Globus pallidus (tissue), 1 donor: ENCODE data around the gene ADAMTS9.
A peak's percentile ranks its signal among the peaks of the same experiment; 100 is the strongest.

Experiments used
- DNase-seq: peaks from one replicate; pipeline ENCODE4 v3.0.0-alpha.2; 2015; ENCODE audit warnings: low spot score

The ADAMTS9 gene

DNA sequence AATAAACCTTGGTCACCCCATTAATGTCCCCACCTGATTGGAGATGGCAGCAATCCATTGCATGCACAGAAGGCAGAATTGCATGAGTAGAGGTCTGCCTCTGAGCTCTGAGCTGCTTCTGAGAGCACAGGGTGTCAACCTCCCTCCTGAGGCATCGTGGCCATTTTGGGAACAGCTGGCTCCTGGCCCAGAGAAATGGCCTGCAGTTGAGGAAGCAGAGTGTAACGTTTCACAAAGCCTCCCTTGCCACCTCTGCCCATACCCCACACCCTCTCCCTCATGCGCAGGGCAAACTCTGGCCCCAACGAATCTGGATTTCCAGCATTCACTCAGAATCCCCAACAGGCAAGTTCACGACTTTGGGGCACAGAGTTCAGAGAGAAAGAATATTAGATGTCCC lies 198.9 kb downstream of the ADAMTS9 start:
- DNase-seq: no peak

DNA sequence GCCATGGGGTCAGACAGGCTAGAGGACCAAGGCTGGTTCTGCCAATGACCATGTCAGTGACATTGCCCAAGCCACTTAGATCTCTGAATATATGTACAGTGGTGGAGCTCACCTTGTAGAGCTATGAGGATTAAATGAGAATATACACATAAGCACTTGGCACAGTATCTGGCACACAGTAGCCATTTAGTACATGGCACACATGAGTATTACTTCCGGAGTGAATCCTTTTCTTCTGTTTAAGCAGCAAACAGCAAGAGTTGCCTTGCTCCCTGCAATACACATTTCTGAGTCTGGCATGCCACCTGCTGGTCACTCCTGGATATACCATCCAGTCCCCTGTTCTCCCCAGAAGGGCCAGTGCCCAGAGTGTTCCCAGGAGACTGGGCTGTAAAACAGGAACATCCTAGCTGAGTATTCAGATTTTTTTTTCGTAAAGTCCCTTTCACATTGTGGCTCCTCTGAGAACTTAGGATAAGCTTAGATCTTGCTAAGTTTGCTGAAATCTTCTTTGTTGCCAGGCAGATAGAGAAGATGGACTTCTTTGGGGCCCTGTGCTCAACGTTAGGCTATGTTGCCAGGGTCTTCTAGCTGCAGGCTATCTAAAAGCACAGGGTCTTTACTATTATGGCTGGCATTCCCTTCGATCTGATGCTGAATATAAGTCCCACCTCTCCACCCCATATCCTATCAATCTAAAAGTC lies 203.4 kb downstream of the ADAMTS9 start:
- peak; percentile 80 for DNase-seq

DNA sequence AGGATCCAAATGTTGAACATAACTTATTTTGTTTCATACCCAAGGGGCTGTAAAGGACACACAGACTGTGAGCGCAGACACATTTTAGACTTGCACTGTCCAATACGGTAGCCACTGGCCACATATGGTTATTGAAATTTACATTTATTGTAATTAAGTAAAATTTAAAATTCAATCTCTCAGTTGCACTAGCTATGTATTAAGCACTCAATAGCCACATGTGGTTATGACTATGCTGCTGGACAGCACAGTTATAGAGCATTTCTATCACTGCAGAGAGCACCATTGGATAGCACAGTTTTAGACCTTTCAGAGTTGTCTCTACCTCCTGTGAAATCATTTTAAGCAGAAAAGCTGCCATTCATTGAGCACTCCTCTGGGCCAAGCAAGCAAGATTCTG lies 204.3 kb downstream of the ADAMTS9 start:
- no peak for DNase-seq

DNA sequence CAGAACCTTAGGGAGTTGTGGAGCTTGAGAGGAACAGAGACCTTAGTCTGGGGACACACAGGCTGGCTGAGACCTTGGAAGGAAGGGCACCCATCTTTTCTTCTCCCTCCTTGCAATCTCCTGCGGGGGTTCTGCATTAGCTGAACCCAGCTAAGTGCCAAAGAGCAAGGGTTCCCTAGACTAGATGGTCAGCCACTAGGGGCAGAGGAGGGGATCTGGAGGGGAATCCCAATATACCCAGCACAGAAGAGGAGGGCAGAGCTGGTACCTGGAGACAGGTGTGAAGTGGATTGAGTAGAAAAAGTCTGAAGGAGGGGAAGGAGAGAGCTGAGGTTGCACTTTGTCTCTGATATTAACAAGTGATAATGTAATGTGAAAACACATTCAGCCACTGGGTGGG lies 212.8 kb downstream of the ADAMTS9 start:
- DNase-seq: no peak

DNA sequence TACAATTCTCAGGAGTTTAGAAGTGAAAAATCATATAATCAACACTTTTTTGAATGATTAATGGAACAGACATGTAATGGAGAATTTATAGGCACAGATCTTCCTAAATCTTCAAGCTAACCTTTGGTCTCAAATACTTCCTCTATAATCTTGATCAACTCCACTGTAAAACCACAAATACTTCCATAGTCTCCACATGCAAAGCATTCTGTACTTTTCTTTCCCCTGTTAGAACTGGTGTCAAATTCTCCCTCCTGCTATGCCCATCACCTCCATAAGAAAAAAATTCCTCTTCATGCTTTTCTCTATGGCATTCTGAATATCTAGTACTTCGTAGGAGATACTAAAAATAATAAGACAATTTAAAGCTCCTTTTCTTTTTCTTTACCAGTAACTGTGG lies 214.3 kb downstream of the ADAMTS9 start:
- no peak for DNase-seq

DNA sequence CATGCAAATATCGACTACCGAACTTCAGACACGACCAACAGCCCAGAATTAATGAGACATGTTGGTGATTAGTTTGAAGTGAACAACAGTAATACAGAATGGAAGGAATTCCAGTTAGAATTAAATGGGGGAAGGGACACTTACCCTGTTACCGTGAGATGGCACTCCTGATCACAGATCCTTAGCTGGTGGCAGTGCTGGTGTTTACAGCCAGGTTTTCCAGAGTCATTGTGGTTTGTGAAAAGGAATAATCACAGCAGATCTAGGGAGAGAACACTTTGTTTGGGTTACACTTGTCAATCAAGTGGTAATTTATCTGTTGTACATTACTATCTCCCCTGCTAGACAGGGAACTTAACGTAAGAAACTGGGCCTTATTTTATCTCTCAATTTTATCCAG lies 217.4 kb downstream of the ADAMTS9 start:
- DNase-seq: no peak

DNA sequence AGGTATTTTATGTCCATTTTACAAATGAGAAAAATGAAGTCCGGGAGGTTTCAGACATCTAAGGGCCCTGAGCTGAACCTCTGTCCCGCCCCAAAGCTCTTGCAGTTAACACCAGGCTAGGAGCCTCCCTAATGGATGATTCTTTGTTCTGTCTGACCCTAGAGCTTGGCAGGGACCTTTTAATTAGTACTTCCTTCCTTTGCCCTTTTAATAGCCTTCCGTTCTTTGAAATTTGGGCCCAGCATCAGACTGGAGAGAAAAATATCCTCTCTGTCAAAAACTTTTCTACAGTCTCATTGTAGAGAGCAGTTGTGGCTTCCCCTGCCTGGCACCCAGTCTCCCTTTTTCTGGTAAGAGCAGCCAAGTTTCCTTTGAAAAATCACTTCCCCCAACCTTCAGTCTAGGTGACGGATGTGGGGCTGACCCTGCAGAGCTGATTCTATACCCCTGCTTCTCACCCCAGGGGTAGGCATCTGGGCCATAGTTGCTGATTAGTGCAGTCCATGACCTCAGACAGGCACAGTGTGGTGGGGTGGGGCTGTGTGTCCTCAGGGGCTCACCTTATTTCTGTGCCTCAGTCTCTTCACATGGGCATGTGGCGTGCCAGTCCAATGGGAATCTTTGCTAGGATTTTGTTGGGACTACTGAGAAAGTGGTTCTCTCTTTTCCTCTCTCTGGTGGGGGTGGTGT lies 220.4 kb downstream of the ADAMTS9 start:
- DNase-seq: no peak
